Mesenchymal stem cell (in vitro differentiated cells and primary cell): ENCODE measurements around the gene IGSF9B.

ENCODE experiments used
- DNase-seq: peaks from one replicate; pipeline ENCODE4 v3.0.0-alpha.2; 2013
- H2AFZ ChIP-seq: one replicate; pipeline ENCODE4 v1.6.1; 2013; ENCODE audit warnings: low read depth, mild to moderate bottlenecking, control low read depth, inconsistent platforms, low read length, moderate library complexity
- H2AK5ac ChIP-seq: 2 replicates; pipeline ENCODE4 v1.6.1; 2013; ENCODE audit warnings: low read length, moderate library complexity, mild to moderate bottlenecking, inconsistent platforms; ENCODE audit not compliant: severe bottlenecking
- H2BK120ac ChIP-seq: one replicate; pipeline ENCODE4 v1.6.1; 2013; ENCODE audit warnings: low read depth, mild to moderate bottlenecking, inconsistent platforms, low read length, moderate library complexity
- H2BK12ac ChIP-seq, 2 experiments: one replicate each; pipeline ENCODE4 v1.6.1; 2013; ENCODE audit warnings: inconsistent platforms in 2 of 2, low read length in 2 of 2, mild to moderate bottlenecking in 2 of 2, moderate library complexity in 2 of 2, control low read depth in 1 of 2
- H2BK15ac ChIP-seq: one replicate; pipeline ENCODE4 v1.6.1; 2013; ENCODE audit warnings: mild to moderate bottlenecking, low read depth, inconsistent platforms; ENCODE audit not compliant: poor library complexity, severe bottlenecking
- H2BK5ac ChIP-seq: 2 replicates; pipeline ENCODE4 v1.6.1; 2013; ENCODE audit warnings: low read depth, mild to moderate bottlenecking, low read length, control low read depth, inconsistent platforms; ENCODE audit not compliant: poor library complexity, severe bottlenecking
- H3K14ac ChIP-seq, 2 experiments: one replicate each; pipeline ENCODE4 v1.6.1; 2013; ENCODE audit warnings: inconsistent platforms in 2 of 2, low read length in 2 of 2, control low read depth in 1 of 2, mild to moderate bottlenecking in 1 of 2, moderate library complexity in 1 of 2
- H3K18ac ChIP-seq, 2 experiments: one replicate each; pipeline ENCODE4 v1.6.1; 2013; ENCODE audit warnings: inconsistent platforms in 2 of 2, low read length in 2 of 2, control low read depth in 1 of 2, low read depth in 1 of 2, mild to moderate bottlenecking in 1 of 2
- H3K23ac ChIP-seq, 2 experiments: one replicate each; pipeline ENCODE4 v1.6.1; 2013; ENCODE audit warnings: inconsistent platforms in 2 of 2, low read length in 2 of 2, mild to moderate bottlenecking in 2 of 2, moderate library complexity in 2 of 2, control low read depth in 1 of 2
- H3K27ac ChIP-seq: 2 replicates; pipeline ENCODE4 v1.5.1; 2013; ENCODE audit warnings: mild to moderate bottlenecking, moderate library complexity, low read length, control low read depth, inconsistent platforms; ENCODE audit not compliant: poor library complexity, severe bottlenecking
- H3K27me3 ChIP-seq, 2 experiments: 2 replicates each; pipeline versions ENCODE4 v1.6.1 to v1.7.0; 2013; ENCODE audit warnings: low read length in 2 of 2, mild to moderate bottlenecking in 2 of 2, moderate library complexity in 2 of 2, control low read depth in 1 of 2, inconsistent platforms in 1 of 2; ENCODE audit not compliant: control insufficient read depth in 1 of 2, insufficient read depth in 1 of 2
- H3K36me3 ChIP-seq, 2 experiments: 2 replicates each; pipeline versions ENCODE4 v1.6.1 to v1.7.0; 2013; ENCODE audit warnings: low read length in 2 of 2, control low read depth in 1 of 2, inconsistent platforms in 1 of 2, low read depth in 1 of 2, mild to moderate bottlenecking in 1 of 2; ENCODE audit not compliant: insufficient read depth in 2 of 2, control insufficient read depth in 1 of 2
- H3K4ac ChIP-seq, 2 experiments: one replicate each; pipeline ENCODE4 v1.6.1; 2013; ENCODE audit warnings: inconsistent platforms in 2 of 2, low read length in 2 of 2, mild to moderate bottlenecking in 2 of 2, moderate library complexity in 2 of 2, control low read depth in 1 of 2, low read depth in 1 of 2
- H3K4me1 ChIP-seq: 2 replicates; pipeline ENCODE4 v1.6.1; 2013; ENCODE audit warnings: low read depth, low read length, control low read depth; ENCODE audit not compliant: control insufficient read depth, insufficient read depth
- H3K4me2 ChIP-seq: 2 replicates; pipeline ENCODE4 v1.6.1; 2013; ENCODE audit warnings: low read length, mild to moderate bottlenecking, inconsistent platforms; ENCODE audit not compliant: poor library complexity, severe bottlenecking
- H3K4me3 ChIP-seq, 2 experiments: 2 replicates each; pipeline versions ENCODE4 v1.5.1 to v1.7.0; 2013; ENCODE audit warnings: low read length in 2 of 2, mild to moderate bottlenecking in 2 of 2, control low read depth in 1 of 2, low read depth in 1 of 2; ENCODE audit not compliant: insufficient read depth in 1 of 2
- H3K79me1 ChIP-seq: replicated peaks from 2 replicates; pipeline ENCODE4 v1.6.1; 2013; ENCODE audit warnings: mild to moderate bottlenecking, control low read depth, low read length, inconsistent platforms; ENCODE audit not compliant: poor library complexity, severe bottlenecking
- H3K9ac ChIP-seq: 2 replicates; pipeline ENCODE4 v1.7.0; 2013; ENCODE audit warnings: mild to moderate bottlenecking, low read length, moderate library complexity
- H3K9me3 ChIP-seq: 2 replicates; pipeline ENCODE4 v1.7.0; 2013; ENCODE audit warnings: mild to moderate bottlenecking, low read length; ENCODE audit not compliant: control insufficient read depth
- H4K8ac ChIP-seq: one replicate; pipeline ENCODE4 v1.6.1; 2013; ENCODE audit warnings: inconsistent platforms, mild to moderate bottlenecking, low read length, moderate library complexity
- H4K91ac ChIP-seq: one replicate; pipeline ENCODE4 v1.6.1; 2013; ENCODE audit warnings: mild to moderate bottlenecking, low read length, inconsistent platforms
- WGBS: methylation state at CpG from one replicate; pipeline ENCODE4 v1.1.7; 2013; ENCODE audit warnings: mixed read lengths; 5-methylcytosine and 5-hydroxymethylcytosine counted together

The IGSF9B gene

GRCh38 chr11:133941546-133941945, 15.2 kb downstream of the IGSF9B start:
- Histone ChIP-seq H3K4me2 (no peak overlapping the region), H2AK5ac (no peak overlapping the region), H3K27ac (no peak overlapping the region), H3K18ac (no peak overlapping the region), H2BK5ac (no peak overlapping the region), H4K91ac (no peak overlapping the region), H3K9ac (no peak overlapping the region), H2BK120ac (no peak overlapping the region), H2BK12ac (no peak overlapping the region), H3K36me3 (no peaks in the 10 kb centered on the region), H2BK15ac (no peak overlapping the region), H4K8ac (no peak overlapping the region), H3K27me3 (peaks cover 2 to 31% of the 10 kb centered on the region in 2 experiments), H3K14ac (no peak overlapping the region), H3K4me1 (no peaks in the 10 kb centered on the region), H3K4ac (no peak overlapping the region), H2AFZ (no peak overlapping the region), H3K9me3 (no peaks in the 10 kb centered on the region), H3K79me1 (no peaks in the 10 kb centered on the region), H3K4me3 (no peak overlapping the region), H3K23ac (no peak overlapping the region)
- 92% methylated on average over 13 of the region's 13 CpGs for WGBS
- DNase-seq, result no peak

GRCh38 chr11:133940034-133940433, 16.7 kb downstream of the IGSF9B start:
- Histone ChIP-seq H3K27ac (no peak overlapping the region), H2BK12ac (no peak overlapping the region), H3K9me3 (no peaks in the 10 kb centered on the region), H3K27me3 (peaks cover 0 to 31% of the 10 kb centered on the region in 2 experiments), H2BK15ac (no peak overlapping the region), H4K91ac (no peak overlapping the region), H3K36me3 (no peaks in the 10 kb centered on the region), H3K4ac (no peak overlapping the region), H3K23ac (no peak overlapping the region), H3K14ac (no peak overlapping the region), H3K4me3 (peak overlapping the region in 1 of 2 experiments; percentile 29), H3K9ac (no peak overlapping the region), H3K79me1 (no peaks in the 10 kb centered on the region), H2AFZ (no peak overlapping the region), H2AK5ac (no peak overlapping the region), H3K4me2 (no peak overlapping the region), H2BK120ac (no peak overlapping the region), H4K8ac (no peak overlapping the region), H3K18ac (no peak overlapping the region), H3K4me1 (no peaks in the 10 kb centered on the region), H2BK5ac (no peak overlapping the region)
- WGBS, result 94% methylated on average over 56 of the region's 56 CpGs
- DNase-seq, result no peak

- Histone ChIP-seq H3K4ac (no peak overlapping the region), H2BK12ac (no peak overlapping the region), H3K9ac (no peak overlapping the region), H3K9me3 (no peaks in the 10 kb centered on the region), H2BK15ac (no peak overlapping the region), H3K4me3 (no peak overlapping the region), H3K4me2 (no peak overlapping the region), H3K14ac (no peak overlapping the region), H2AK5ac (no peak overlapping the region), H3K18ac (no peak overlapping the region), H3K27ac (no peak overlapping the region), H3K23ac (no peak overlapping the region), H3K79me1 (no peaks in the 10 kb centered on the region), H4K8ac (no peak overlapping the region), H2BK5ac (no peak overlapping the region), H2BK120ac (no peak overlapping the region), H2AFZ (no peak overlapping the region), H3K4me1 (no peaks in the 10 kb centered on the region), H3K27me3 (peaks cover 0 to 31% of the 10 kb centered on the region in 2 experiments), H4K91ac (no peak overlapping the region), H3K36me3 (no peaks in the 10 kb centered on the region)
- DNase-seq, result no peak
- WGBS, result 93% methylated on average over 30 of the region's 30 CpGs
These were observed 17.2 kb downstream of the IGSF9B start for GRCh38 chr11:133939558-133939957.

GRCh38 chr11:133938166-133938565, 18.6 kb downstream of the IGSF9B start:
- WGBS, result 88% methylated on average over 8 of the region's 8 CpGs
- Histone ChIP-seq H3K27ac (no peak overlapping the region), H2BK5ac (no peak overlapping the region), H3K4me3 (no peak overlapping the region), H3K9me3 (no peaks in the 10 kb centered on the region), H3K23ac (no peak overlapping the region), H2AFZ (no peak overlapping the region), H3K18ac (no peak overlapping the region), H3K4me2 (no peak overlapping the region), H3K14ac (no peak overlapping the region), H3K27me3 (peaks cover 0 to 31% of the 10 kb centered on the region in 2 experiments), H3K36me3 (no peaks in the 10 kb centered on the region), H2BK15ac (no peak overlapping the region), H3K4me1 (no peaks in the 10 kb centered on the region), H3K79me1 (no peaks in the 10 kb centered on the region), H3K4ac (no peak overlapping the region), H2BK12ac (no peak overlapping the region), H4K91ac (no peak overlapping the region), H2AK5ac (no peak overlapping the region), H3K9ac (no peak overlapping the region), H4K8ac (no peak overlapping the region), H2BK120ac (no peak overlapping the region)
- DNase-seq, result no peak
